ES-I3 (cell line): ENCODE results near the gene SRSF3.
"Not testable (repeated sequence)": the region's sequence is repeated elsewhere in the genome, so short reads cannot be mapped to it uniquely, and the experiment has no call there.

Experiments
- H3K36me3 ChIP-seq: 2 replicates; pipeline ENCODE4 v1.6.1; 2013; ENCODE audit warnings: mild to moderate bottlenecking, low read length, control low read depth, moderate library complexity; ENCODE audit not compliant: insufficient read depth
- H3K4me1 ChIP-seq: 2 replicates; pipeline ENCODE4 v1.6.1; 2013; ENCODE audit warnings: mild to moderate bottlenecking, control low read depth, low read length; ENCODE audit not compliant: insufficient read depth
- H3K9ac ChIP-seq: 2 replicates; pipeline ENCODE4 v1.6.1; 2013; ENCODE audit warnings: low read depth, mild to moderate bottlenecking, low read length, moderate library complexity
- H3K9me3 ChIP-seq: 2 replicates; pipeline ENCODE4 v1.6.1; 2013; ENCODE audit warnings: mild to moderate bottlenecking, low read length, moderate library complexity; ENCODE audit not compliant: control insufficient read depth, insufficient read depth

SRSF3 gene

DNA sequence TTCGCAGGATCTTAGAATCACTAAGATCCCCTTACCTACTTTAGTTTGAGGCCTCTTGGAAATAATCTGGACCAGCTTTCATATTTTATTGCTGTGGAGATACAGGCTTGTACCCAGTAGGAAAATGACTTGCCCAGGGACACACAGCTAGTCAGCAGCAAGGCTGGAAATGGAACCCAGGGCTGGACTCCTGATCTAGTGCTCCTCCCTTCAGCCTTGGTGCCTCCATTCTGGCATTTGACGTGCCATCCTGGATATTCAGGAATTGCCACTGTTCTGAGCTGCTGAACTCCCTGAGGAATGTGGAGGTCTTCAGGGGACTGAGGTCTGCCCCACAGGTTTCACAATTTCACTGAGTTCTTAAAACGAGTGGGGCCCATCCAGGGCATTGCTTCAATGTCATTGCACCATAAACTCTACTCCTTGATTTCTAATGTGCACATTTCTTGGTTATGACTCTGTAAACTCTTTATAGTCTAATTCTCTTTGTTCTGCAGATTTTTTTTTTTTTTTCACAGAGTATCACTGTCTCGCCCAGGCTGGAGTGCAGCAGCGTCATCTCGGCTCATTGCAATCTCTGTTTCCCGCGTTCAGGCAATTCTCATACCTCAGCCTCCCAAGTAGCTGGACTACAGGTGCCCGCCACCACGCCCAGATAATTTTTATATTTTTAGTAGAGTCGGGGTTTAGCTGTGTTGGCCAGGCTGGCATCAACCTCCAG, 57.7 kb downstream of the SRSF3 start:
- no peak overlapping the region for H3K9ac ChIP-seq
- H3K4me1 ChIP-seq: peaks cover 11% of the 10 kb centered on the region; the same call in 1 of the 2 replicates
- H3K36me3 ChIP-seq: no peaks in the 10 kb centered on the region
- H3K9me3 ChIP-seq: no peaks in the 10 kb centered on the region

DNA sequence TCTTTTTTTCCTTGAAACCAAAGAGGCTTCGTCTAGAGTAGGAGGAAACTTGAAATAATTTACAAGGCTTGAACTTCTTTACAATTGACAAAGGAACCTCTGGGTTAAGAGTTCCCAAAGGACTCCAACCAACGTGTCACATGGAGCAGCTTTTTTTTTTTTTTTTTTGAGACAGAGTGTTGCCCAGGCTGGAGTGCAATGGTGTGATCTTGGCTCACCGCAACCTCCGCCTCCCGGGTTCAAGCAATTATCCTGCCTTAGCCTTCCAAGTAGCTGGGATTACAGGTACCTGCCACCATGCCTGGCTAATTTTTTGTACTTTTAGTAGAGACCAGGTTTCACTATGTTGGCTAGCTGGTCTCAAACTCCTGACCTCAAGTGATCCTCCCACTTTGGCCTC, 60.3 kb downstream of the SRSF3 start:
- not testable (repeated sequence) for H3K9ac ChIP-seq, H3K9me3 ChIP-seq, H3K36me3 ChIP-seq
- H3K4me1 ChIP-seq: peaks cover 11% of the 10 kb centered on the region; the same call in 1 of the 2 replicates
